Fibroblast of pulmonary artery (primary cell): ENCODE measurements around the gene FBXW4.

Source experiments
- DNase-seq: peaks from one replicate; pipeline ENCODE4 v3.0.0-alpha.2; 2010; ENCODE audit warnings: low read depth
- H3K4me3 ChIP-seq: replicated peaks from 2 replicates; pipeline ENCODE4 v1.5.1; 2011; ENCODE audit warnings: low read depth, mild to moderate bottlenecking, control low read depth, low read length, moderate library complexity
- TF ChIP-seq, protein P1 (sequence below): IDR thresholded peaks from 2 replicates; pipeline ENCODE4 v1.5.1; 2011; ENCODE audit warnings: mild to moderate bottlenecking, control low read depth, low read length, inconsistent platforms; ENCODE audit errors: missing control alignments

Gene FBXW4

DNA sequence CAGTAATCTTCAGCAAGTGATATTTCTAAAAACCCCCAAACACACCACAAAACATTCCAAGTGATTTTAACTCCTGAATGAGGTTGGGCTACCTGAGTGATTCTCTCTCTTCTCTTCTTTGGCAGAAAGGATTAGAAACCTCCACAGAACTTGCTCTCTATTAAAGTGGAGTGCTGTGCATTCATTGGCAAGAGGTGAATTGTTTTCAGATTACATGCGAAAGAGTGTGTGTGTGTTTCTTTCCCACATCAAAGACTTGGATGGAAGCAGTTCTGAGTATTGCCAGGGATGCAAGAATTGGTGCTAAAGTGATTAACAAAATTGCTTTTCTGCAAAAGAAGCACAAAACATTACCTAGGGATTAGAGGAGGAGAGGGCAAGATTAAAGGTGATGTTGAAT is 13.1 kb upstream of the FBXW4 start:
- H3K4me3 ChIP-seq: no peak overlapping the region
- TF ChIP-seq, protein P1, sequence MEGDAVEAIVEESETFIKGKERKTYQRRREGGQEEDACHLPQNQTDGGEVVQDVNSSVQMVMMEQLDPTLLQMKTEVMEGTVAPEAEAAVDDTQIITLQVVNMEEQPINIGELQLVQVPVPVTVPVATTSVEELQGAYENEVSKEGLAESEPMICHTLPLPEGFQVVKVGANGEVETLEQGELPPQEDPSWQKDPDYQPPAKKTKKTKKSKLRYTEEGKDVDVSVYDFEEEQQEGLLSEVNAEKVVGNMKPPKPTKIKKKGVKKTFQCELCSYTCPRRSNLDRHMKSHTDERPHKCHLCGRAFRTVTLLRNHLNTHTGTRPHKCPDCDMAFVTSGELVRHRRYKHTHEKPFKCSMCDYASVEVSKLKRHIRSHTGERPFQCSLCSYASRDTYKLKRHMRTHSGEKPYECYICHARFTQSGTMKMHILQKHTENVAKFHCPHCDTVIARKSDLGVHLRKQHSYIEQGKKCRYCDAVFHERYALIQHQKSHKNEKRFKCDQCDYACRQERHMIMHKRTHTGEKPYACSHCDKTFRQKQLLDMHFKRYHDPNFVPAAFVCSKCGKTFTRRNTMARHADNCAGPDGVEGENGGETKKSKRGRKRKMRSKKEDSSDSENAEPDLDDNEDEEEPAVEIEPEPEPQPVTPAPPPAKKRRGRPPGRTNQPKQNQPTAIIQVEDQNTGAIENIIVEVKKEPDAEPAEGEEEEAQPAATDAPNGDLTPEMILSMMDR: no peak
- DNase-seq: no peak

DNA sequence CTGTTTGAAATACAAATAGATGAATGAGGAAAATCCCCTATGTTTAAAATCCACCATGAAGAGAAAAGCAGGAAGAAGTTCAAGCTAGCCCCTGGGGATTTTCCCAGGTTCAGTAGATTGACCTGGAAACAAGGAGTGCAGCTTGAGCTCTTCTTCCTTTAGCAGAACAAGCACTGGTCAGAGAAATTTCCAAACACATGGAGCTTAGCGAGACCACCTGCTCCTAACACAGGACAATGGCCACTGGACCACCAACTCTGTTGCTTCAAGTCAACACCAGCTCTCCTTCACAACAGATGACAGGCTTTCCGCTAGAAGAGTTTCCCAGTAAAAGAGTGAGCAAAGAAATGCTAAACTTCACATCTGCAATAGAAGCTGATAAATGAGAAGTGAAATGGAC is 9.4 kb upstream of the FBXW4 start:
- H3K4me3 ChIP-seq: no peak overlapping the region
- DNase-seq: no peak
- TF ChIP-seq, protein P1: no peak

DNA sequence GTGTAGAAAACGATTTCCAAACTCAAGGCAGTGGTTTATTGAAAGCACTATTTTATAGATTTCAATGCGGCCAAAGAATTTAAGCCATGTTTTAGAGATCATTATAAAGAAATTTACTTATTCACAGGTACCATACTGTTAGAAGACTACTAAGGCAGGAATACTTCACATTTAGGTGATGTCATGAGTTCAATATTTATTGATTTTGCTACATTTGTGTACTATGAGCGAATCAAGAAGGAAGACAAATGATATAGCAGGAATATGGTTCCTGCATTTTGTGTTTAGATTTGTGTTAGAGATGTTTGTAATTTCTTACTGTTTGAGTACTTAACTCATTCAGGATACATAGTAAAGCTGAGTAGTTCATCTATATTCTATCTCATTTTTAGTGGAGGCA is 1.7 kb upstream of the FBXW4 start:
- TF ChIP-seq, protein P1: no peak
- DNase-seq: no peak
- no peak overlapping the region for H3K4me3 ChIP-seq

DNA sequence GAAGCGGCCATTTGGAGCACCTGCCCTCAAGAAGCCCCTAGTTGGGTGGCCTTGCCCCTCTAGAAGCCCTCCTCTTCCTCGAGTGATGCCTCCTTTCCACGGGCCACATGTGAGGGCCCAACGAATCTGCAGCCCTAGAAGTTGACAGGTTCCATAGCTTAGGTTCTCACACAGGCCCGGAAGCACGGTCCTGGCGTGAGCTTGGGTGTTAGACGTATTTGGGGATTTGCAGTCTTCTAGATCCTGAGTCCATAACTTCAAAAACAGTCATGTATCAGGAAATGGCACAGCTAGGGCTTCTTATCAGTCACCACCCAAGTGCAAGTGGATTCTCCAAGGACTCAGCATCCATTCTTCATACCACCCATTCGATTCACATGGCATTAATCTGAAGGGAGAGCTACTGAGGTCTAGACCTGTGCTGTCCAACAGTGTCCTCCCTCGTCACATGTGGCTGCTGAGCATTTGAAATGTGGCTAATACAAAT is 477 bp upstream of the FBXW4 start:
- H3K4me3 ChIP-seq: peak overlapping the region; percentile 84
- DNase-seq: no peak

DNA sequence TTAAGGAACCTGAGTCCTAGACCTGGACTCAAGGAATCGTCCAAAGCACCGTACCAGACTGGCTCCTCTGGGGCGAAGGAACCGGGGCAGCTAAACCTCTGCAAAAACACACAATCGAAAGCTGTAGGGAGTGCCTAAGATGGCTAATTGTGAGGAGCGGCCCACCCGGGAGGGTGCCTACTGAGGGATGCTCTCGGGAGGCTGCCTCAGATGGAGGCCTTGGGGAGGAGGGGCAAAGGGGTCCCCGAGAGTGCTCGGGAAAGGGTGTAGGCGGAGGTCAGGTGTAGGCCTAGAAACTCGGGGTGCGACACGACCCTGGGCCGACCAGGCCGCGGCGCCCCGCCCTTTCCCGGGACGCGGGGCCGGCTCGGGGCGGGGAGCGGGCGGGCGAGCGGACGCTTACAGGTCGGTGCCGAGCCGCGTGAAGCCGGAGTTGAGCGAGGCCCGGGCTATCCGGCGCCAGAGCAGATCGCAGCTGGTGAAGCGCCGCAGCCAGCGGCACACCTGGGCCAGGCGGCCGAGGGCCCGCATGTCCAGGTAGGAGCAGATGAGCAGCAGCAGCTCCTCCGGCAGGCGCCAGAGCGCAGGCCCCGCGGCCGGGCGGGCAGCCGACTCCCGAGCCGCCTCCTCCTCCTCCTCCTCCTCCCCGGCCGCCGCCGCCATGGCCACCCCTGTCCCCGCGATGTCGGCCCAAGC is 844 bp downstream of the FBXW4 start:
- peak overlapping the region; percentile 84 for H3K4me3 ChIP-seq
- TF ChIP-seq, protein P1: no peak
- DNase-seq: peak; percentile 46

More for the DNA sequence above, 477 bp upstream of the FBXW4 start:
- TF ChIP-seq, protein P1: no peak

DNA sequence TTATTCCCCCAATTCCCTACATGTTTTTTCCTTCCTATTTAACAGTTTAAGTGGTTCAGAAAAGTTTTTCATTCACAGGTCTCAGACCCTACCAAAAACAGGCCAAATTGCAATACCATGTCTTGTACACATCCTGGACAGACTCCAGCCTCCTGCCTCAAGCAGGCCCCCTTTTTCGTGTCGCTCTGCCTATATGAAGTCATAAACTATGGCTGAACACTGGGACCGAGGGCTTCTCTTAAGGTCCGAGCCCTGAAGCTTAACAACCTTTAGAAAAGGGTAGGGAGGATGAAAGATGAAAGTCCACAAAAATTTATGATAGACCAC is 1.4 kb downstream of the FBXW4 start:
- DNase-seq: peak; percentile 56
- peak overlapping the region; percentile 84 for H3K4me3 ChIP-seq
- TF ChIP-seq, protein P1: no peak

DNA sequence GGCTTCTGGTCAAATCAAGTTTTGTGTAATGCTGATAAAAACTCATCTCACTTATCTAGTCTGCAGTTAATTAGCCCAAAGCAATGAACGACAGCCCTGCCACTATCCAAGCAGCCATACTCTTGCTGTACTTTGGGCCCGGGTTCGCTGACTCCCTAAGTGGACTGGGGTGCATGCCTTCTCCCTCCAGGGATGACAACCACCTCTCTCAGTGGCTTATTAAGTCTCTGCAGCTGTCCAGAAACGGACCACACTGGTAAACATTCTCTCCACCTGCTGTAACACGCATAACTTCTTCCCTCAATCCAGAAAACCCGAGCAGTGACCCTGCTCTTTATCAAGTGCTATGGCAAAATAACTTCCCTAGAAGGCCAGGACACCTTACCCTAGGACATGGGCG is 3.9 kb downstream of the FBXW4 start:
- no peak for DNase-seq
- no peak overlapping the region for H3K4me3 ChIP-seq
- TF ChIP-seq, protein P1: no peak
